ENCODE data around the gene C2CD4D. TPM values are rescaled to one million over a fixed set of nuclear protein-coding genes. Genes with fewer than 3 reads are reported as not detected.
A peak's percentile ranks its signal among the peaks of the same experiment; 100 is the strongest.

The C2CD4D gene
- total RNA-seq, 1 experiment from 2014 or later: 1.4 TPM

GRCh38 chr1:151823175-151823574 is 16.4 kb downstream of the C2CD4D start:
- Histone ChIP-seq H3K9me2 (ENCODE audit: insufficient read depth) (no peaks in the 10 kb centered on the region), H3K27ac (no peak overlapping the region), H3K27me3 (ENCODE audit: insufficient read depth, low read depth) (no peaks in the 10 kb centered on the region), H3K4me2 (no peak overlapping the region), H3K4me3 (no peak overlapping the region), H3F3A (ENCODE audit: insufficient read depth, low read depth) (0 out of 2 replicates have a peak, but pooled peaks cover 6% of the 10 kb centered on the region), H2AFZ (no peak overlapping the region), H3K4me1 (replicated peaks; ENCODE audit: insufficient read depth) (peaks cover 32% of the 10 kb centered on the region), H4K20me1 (ENCODE audit: insufficient read depth) (no peaks in the 10 kb centered on the region), H3K9me3 (ENCODE audit: insufficient read depth, low read depth) (no peaks in the 10 kb centered on the region), H3K36me3 (ENCODE audit: low read depth) (no peaks in the 10 kb centered on the region), H3K79me2 (ENCODE audit: low read depth) (no peaks in the 10 kb centered on the region)
- BruUV-seq (replicated peaks): no TSS peak
- ChIA-PET POLR2A (ENCODE audit: unreplicated experiment) (no interaction called here), CTCF (no interaction called here)
- no peak for TF ChIP-seq CTCF (conservative IDR thresholded peaks at IDR 0.05)
- TF ChIP-seq EZH2 (IDR thresholded peaks at IDR 0.05; ENCODE audit: low read depth): no peak
- intact Hi-C loops (cut with micrococcal nuclease; ENCODE audit: unreplicated experiment): no loop called here
- DNase-seq: no peak

DNA sequence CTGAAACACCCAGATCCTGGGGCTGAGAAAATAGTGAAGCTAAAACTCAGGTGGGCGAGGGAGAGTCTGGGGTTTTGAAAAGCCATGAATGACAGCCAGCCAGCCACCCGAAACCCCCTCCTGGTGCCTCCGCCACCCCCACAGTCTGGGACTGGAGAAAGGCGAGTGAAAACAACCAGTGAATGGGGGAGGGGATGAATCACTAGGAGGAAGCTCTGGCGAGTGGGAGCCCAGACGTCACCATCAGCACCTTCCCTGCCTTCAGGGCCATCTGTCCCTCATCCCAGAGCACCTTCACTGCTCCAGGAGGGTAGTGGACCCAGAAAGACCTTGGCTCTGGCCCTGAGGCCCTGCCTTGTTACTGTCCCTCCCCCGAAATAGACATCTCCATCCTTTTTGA is 17.2 kb downstream of the C2CD4D start:
- H3K4me2 ChIP-seq: no peak overlapping the region
- no peaks in the 10 kb centered on the region for H3K9me2 ChIP-seq (ENCODE audit: insufficient read depth)
- H3K4me3 ChIP-seq: no peak overlapping the region
- no peak for DNase-seq
- H3K27ac ChIP-seq: no peak overlapping the region
- ChIA-PET POLR2A (ENCODE audit: unreplicated experiment) (no interaction called here), CTCF (no interaction called here)
- no peak overlapping the region for H2AFZ ChIP-seq
- 0 out of 2 replicates have a peak, but pooled peaks cover 6% of the 10 kb centered on the region for H3F3A ChIP-seq (ENCODE audit: insufficient read depth, low read depth)
- no peaks in the 10 kb centered on the region for H4K20me1 ChIP-seq (ENCODE audit: insufficient read depth)
- no peaks in the 10 kb centered on the region for H3K36me3 ChIP-seq (ENCODE audit: low read depth)
- peaks cover 32% of the 10 kb centered on the region for H3K4me1 ChIP-seq (replicated peaks; ENCODE audit: insufficient read depth)
- no peak for TF ChIP-seq CTCF (conservative IDR thresholded peaks at IDR 0.05)
- TF ChIP-seq EZH2 (IDR thresholded peaks at IDR 0.05; ENCODE audit: low read depth): no peak
- H3K27me3 ChIP-seq (ENCODE audit: insufficient read depth, low read depth): no peaks in the 10 kb centered on the region
- intact Hi-C loops (cut with micrococcal nuclease; ENCODE audit: unreplicated experiment): no loop called here
- no TSS peak for BruUV-seq (replicated peaks)
- no peaks in the 10 kb centered on the region for H3K79me2 ChIP-seq (ENCODE audit: low read depth)
- H3K9me3 ChIP-seq (ENCODE audit: insufficient read depth, low read depth): no peaks in the 10 kb centered on the region

GRCh38 chr1:151820940-151821339 is 18.7 kb downstream of the C2CD4D start:
- BruUV-seq (replicated peaks): no TSS peak
- Histone ChIP-seq H2AFZ (no peak overlapping the region), H3K27me3 (ENCODE audit: insufficient read depth, low read depth) (no peaks in the 10 kb centered on the region), H3K36me3 (ENCODE audit: low read depth) (no peaks in the 10 kb centered on the region), H3K4me3 (no peak overlapping the region), H4K20me1 (ENCODE audit: insufficient read depth) (no peaks in the 10 kb centered on the region), H3K27ac (no peak overlapping the region), H3K4me1 (replicated peaks; ENCODE audit: insufficient read depth) (peaks cover 25% of the 10 kb centered on the region), H3K9me2 (ENCODE audit: insufficient read depth) (no peaks in the 10 kb centered on the region), H3K79me2 (ENCODE audit: low read depth) (no peaks in the 10 kb centered on the region), H3K9me3 (ENCODE audit: insufficient read depth, low read depth) (no peaks in the 10 kb centered on the region), H3F3A (ENCODE audit: insufficient read depth, low read depth) (0 out of 2 replicates have a peak, but pooled peaks cover 6% of the 10 kb centered on the region), H3K4me2 (peak overlapping the region; percentile 54)
- ChIA-PET CTCF (interaction anchor here (0.6 kb wide), 1 partner anchor 277 kb away, joined by 3 read pairs; no protein-coding TSS in a partner anchor), POLR2A (ENCODE audit: unreplicated experiment) (interaction anchor here (0.5 to 0.6 kb wide), 2 partner anchors 180 to 271 kb away, joined by 3 to 6 read pairs; no protein-coding TSS in a partner anchor)
- TF ChIP-seq CTCF (conservative IDR thresholded peaks at IDR 0.05) (no peak), EZH2 (IDR thresholded peaks at IDR 0.05; ENCODE audit: low read depth) (no peak)
- no peak for DNase-seq
- intact Hi-C loops (cut with micrococcal nuclease; ENCODE audit: unreplicated experiment): no loop called here
